Prostate gland (tissue), 2 donors: ENCODE measurements around the gene CALHM1. TPM values are rescaled to one million over a fixed set of nuclear protein-coding genes. Genes with fewer than 3 reads are reported as not detected.

ENCODE experiments used
- DNase-seq: peaks from one replicate; pipeline ENCODE4 v3.0.0-alpha.2; 2019; ENCODE audit warnings: low spot score
- H3K27ac ChIP-seq, 2 donors: fragments of 200-600 bp; sonication (generic); 2 replicates each; pipeline ENCODE4 v1.5.1; 2017 to 2019
- H3K27me3 ChIP-seq: fragments of 200-600 bp; sonication (generic); replicated peaks from 2 replicates; pipeline ENCODE4 v1.5.1; 2019; ENCODE audit not compliant: insufficient read depth
- H3K36me3 ChIP-seq, 2 donors: fragments of 200-600 bp; sonication (generic); 1 replicate in 1 of 2; 2 replicates in 1 of 2; pipeline versions ENCODE4 v1.5.1 to v1.8.1; 2017 to 2019
- H3K4me1 ChIP-seq: fragments of 200-600 bp; sonication (generic); replicated peaks from 2 replicates; pipeline ENCODE4 v1.5.1; 2019
- H3K4me3 ChIP-seq, 2 donors: fragments of 200-600 bp; sonication (generic); 2 replicates each; pipeline ENCODE4 v1.5.1; 2017 to 2019
- H3K9me3 ChIP-seq: fragments of 200-600 bp; sonication (generic); 2 replicates; pipeline ENCODE4 v1.5.1; 2017
- CTCF ChIP-seq, 4 experiments: fragments of 200-600 bp in 2 of 4; fragments of 450-650 bp in 2 of 4; sonication (generic) in 2 of 4; IDR thresholded peaks; 1 replicate in 3 of 4; 2 replicates in 1 of 4; pipeline ENCODE4 v1.5.1; 2016 to 2019; ENCODE audit warnings: antibody characterized with exemption in 4 of 4, mild to moderate bottlenecking in 2 of 4, moderate library complexity in 2 of 4
- POLR2A ChIP-seq: fragments of 450-650 bp; IDR thresholded peaks from one replicate; pipeline ENCODE4 v1.6.1; 2016; ENCODE audit warnings: antibody characterized with exemption, mild to moderate bottlenecking
- POLR2AphosphoS5 ChIP-seq: sonication (generic); formaldehyde crosslinking; IDR thresholded peaks from one replicate; pipeline ENCODE4 v1.6.1; 2017; ENCODE audit warnings: antibody characterized with exemption
- WGBS: methylation state at CpG from one replicate; pipeline ENCODE4 v1.1.5; 2018; 5-methylcytosine and 5-hydroxymethylcytosine counted together
- intact Hi-C: fragments of 100-400 bp; cut with DNase I; formaldehyde crosslinking; loops from one replicate; pipeline ENCODE4 v1.14.2; 2022
- total RNA-seq, 2 donors: library from RNA; depleted of rRNA; stranded (reverse); fragments of >200 nt; gene quantifications; one replicate each; pipeline ENCODE4 v1.1.0, GENCODE V29; 2016

Gene CALHM1
- total RNA-seq, 2 donors from 2014 or later = not detected

- H3K27ac ChIP-seq = no peak overlapping the region
- no peaks in the 10 kb centered on the region for H3K9me3 ChIP-seq
- H3K36me3 ChIP-seq = no peaks in the 10 kb centered on the region
- intact Hi-C loops = no loop called here
- DNase-seq = no peak
- no peak overlapping the region for H3K4me3 ChIP-seq
- no peaks in the 10 kb centered on the region for H3K4me1 ChIP-seq
- TF ChIP-seq CTCF (IDR thresholded peaks at IDR 0.05) = no peak
- TF ChIP-seq POLR2A = no peak
- TF ChIP-seq POLR2AphosphoS5 = no peak
- H3K27me3 ChIP-seq = no peaks in the 10 kb centered on the region
- 69% methylated on average over 7 of the region's 8 CpGs for WGBS
These were observed 1.5 kb downstream of the CALHM1 start for GRCh38 chr10:103457176-103457712.

GRCh38 chr10:103456074-103456660, 2.5 kb downstream of the CALHM1 start:
- H3K4me3 ChIP-seq = no peak overlapping the region
- TF ChIP-seq POLR2AphosphoS5 = no peak
- no peak for TF ChIP-seq POLR2A
- no peak for TF ChIP-seq CTCF (IDR thresholded peaks at IDR 0.05)
- no peak for DNase-seq
- no peaks in the 10 kb centered on the region for H3K9me3 ChIP-seq
- intact Hi-C loops = no loop called here
- no peaks in the 10 kb centered on the region for H3K27me3 ChIP-seq
- H3K4me1 ChIP-seq = no peaks in the 10 kb centered on the region
- H3K27ac ChIP-seq = no peak overlapping the region
- no peaks in the 10 kb centered on the region for H3K36me3 ChIP-seq
- WGBS = 82% methylated on average over 9 of the region's 9 CpGs

- TF ChIP-seq CTCF (IDR thresholded peaks at IDR 0.05) (no peak), POLR2A (no peak), POLR2AphosphoS5 (no peak)
- Histone ChIP-seq H3K4me1 (no peaks in the 10 kb centered on the region), H3K9me3 (no peaks in the 10 kb centered on the region), H3K27ac (no peak overlapping the region), H3K4me3 (no peak overlapping the region), H3K36me3 (no peaks in the 10 kb centered on the region), H3K27me3 (no peaks in the 10 kb centered on the region)
- intact Hi-C loops = no loop called here
- 88% methylated on average over 25 of the region's 25 CpGs for WGBS
- DNase-seq = no peak
These were observed 3.5 kb downstream of the CALHM1 start for GRCh38 chr10:103455235-103455634.

- WGBS = 95% methylated on average over 4 of the region's 4 CpGs
- H3K4me3 ChIP-seq = no peak overlapping the region
- no peaks in the 10 kb centered on the region for H3K9me3 ChIP-seq
- H3K27ac ChIP-seq = no peak overlapping the region
- DNase-seq = no peak
- H3K36me3 ChIP-seq = no peaks in the 10 kb centered on the region
- H3K27me3 ChIP-seq = no peaks in the 10 kb centered on the region
- TF ChIP-seq CTCF (IDR thresholded peaks at IDR 0.05) (no peak), POLR2AphosphoS5 (no peak), POLR2A (no peak)
- intact Hi-C loops = no loop called here
- H3K4me1 ChIP-seq = no peaks in the 10 kb centered on the region
These were observed 4.7 kb downstream of the CALHM1 start for GRCh38 chr10:103454026-103454425.
